BJ (cell line): ENCODE measurements around the gene IFITM10. TPM values are rescaled to one million over a fixed set of nuclear protein-coding genes. Genes with fewer than 3 reads are reported as not detected.

Experiments
- CTCF ChIA-PET: fragments of 350-600 bp; formaldehyde crosslinking; extraction: SDS; loops from one replicate; lab custom pipeline; 2021; ENCODE audit warnings: antibody characterized with exemption, inconsistent platforms; lab: Yijun Ruan, JAX
- POLR2A ChIA-PET: fragments of 300-600 bp; sonication (Branson Sonifier 250); formaldehyde crosslinking; extraction: SDS; loops from one replicate; lab custom pipeline; 2021; ENCODE audit warnings: antibody characterized with exemption; lab: Charles Lee
- DNase-seq: peaks from one replicate; pipeline ENCODE4 v3.0.0-alpha.2; 2011; ENCODE audit warnings: low read depth
- H3K27me3 ChIP-seq: 2 replicates; pipeline ENCODE4 v1.6.0; 2011; ENCODE audit warnings: low read length; ENCODE audit not compliant: control insufficient read depth, insufficient read depth
- H3K36me3 ChIP-seq: 2 replicates; pipeline ENCODE4 v1.5.1; 2011; ENCODE audit warnings: low read length; ENCODE audit not compliant: control insufficient read depth, insufficient read depth
- H3K4me3 ChIP-seq: 2 replicates; pipeline ENCODE4 v1.5.1; 2011; ENCODE audit warnings: low read depth, mild to moderate bottlenecking, control low read depth, low read length
- CTCF ChIP-seq: IDR thresholded peaks from 2 replicates; pipeline ENCODE4 v1.5.1; 2011; ENCODE audit warnings: low read depth, mild to moderate bottlenecking, control low read depth, inconsistent platforms, low read length, moderate library complexity; ENCODE audit not compliant: insufficient read depth
- polyA plus RNA-seq: library from polyadenylated mRNA; depleted of rRNA; stranded (reverse); fragments of >200 nt; gene quantifications from 2 replicates; pipeline ENCODE4 v1.2.3, GENCODE V29; 2011

Gene IFITM10
- polyA plus RNA-seq, 1 experiment: 0.22 TPM

- TF ChIP-seq CTCF: no peak
- Histone ChIP-seq H3K36me3 (no peaks in the 10 kb centered on the region), H3K27me3 (peaks cover 4% of the 10 kb centered on the region; the same call in 1 of the 2 replicates), H3K4me3 (no peak overlapping the region)
- ChIA-PET POLR2A (no interaction called here), CTCF (interaction anchor here (0.7 to 0.8 kb wide), 2 partner anchors 24 to 98 kb away, joined by 3 to 4 read pairs; no protein-coding TSS in a partner anchor)
- no peak for DNase-seq
These were observed 41.5 kb upstream of the IFITM10 start for GRCh38 chr11:1791912-1792311.

GRCh38 chr11:1786466-1786865 is 36.1 kb upstream of the IFITM10 start:
- Histone ChIP-seq H3K4me3 (no peak overlapping the region), H3K27me3 (peaks cover 4% of the 10 kb centered on the region), H3K36me3 (no peaks in the 10 kb centered on the region)
- ChIA-PET POLR2A (no interaction called here), CTCF (interaction anchor here (1.6 kb wide), 1 partner anchor 46 kb away, joined by 4 read pairs; no protein-coding TSS in a partner anchor)
- DNase-seq: no peak
- TF ChIP-seq CTCF: no peak

- H3K4me3 ChIP-seq: no peak overlapping the region
- 0 out of 2 replicates have a peak, but pooled peaks have one; percentile 23 for TF ChIP-seq CTCF
- CTCF ChIA-PET: interaction anchor here (1.0 to 1.6 kb wide), 2 partner anchors 14 to 47 kb away, joined by 3 to 4 read pairs; no protein-coding TSS in a partner anchor
- POLR2A ChIA-PET: no interaction called here
- peaks cover 4% of the 10 kb centered on the region for H3K27me3 ChIP-seq
- no peaks in the 10 kb centered on the region for H3K36me3 ChIP-seq
- no peak for DNase-seq
These were observed 35.5 kb upstream of the IFITM10 start for GRCh38 chr11:1785749-1786413.

- no peak for DNase-seq
- POLR2A ChIA-PET: no interaction called here
These were observed 34.6 kb upstream of the IFITM10 start for GRCh38 chr11:1784761-1785650.

More at GRCh38 chr11:1784761-1785650, 34.6 kb upstream of the IFITM10 start:
- no peak for TF ChIP-seq CTCF
- Histone ChIP-seq H3K36me3 (no peaks in the 10 kb centered on the region), H3K4me3 (no peak overlapping the region), H3K27me3 (peaks cover 2% of the 10 kb centered on the region)
- CTCF ChIA-PET: interaction anchor here (1.0 to 1.6 kb wide), 3 partner anchors 13 to 48 kb away, joined by 3 to 4 read pairs (median 3); no protein-coding TSS in a partner anchor
